HG03565 (cell line): ENCODE results near the gene GAD1.

Source experiments
- ATAC-seq: cut with Tn5 transposase; IDR thresholded peaks from one replicate; pipeline ENCODE4 v1.9.1; 2021; ENCODE audit warnings: mild to moderate bottlenecking, moderate library complexity; ENCODE audit not compliant: unreplicated experiment

GAD1 gene

GRCh38 chr2:170840717-170841210 is 24.1 kb downstream of the GAD1 start:
- no peak for ATAC-seq

- ATAC-seq = no peak
These were observed 26.1 kb downstream of the GAD1 start for GRCh38 chr2:170842785-170843184.

GRCh38 chr2:170843656-170844055 is 27.0 kb downstream of the GAD1 start:
- no peak for ATAC-seq

GRCh38 chr2:170845343-170845742 is 28.7 kb downstream of the GAD1 start:
- no peak for ATAC-seq

- ATAC-seq = no peak
These were observed 29.6 kb downstream of the GAD1 start for GRCh38 chr2:170846314-170846713.

GRCh38 chr2:170847716-170848115 is 31.0 kb downstream of the GAD1 start:
- no peak for ATAC-seq

- no peak for ATAC-seq
These were observed 31.9 kb downstream of the GAD1 start for GRCh38 chr2:170848587-170848986.

GRCh38 chr2:170850251-170850650 is 33.6 kb downstream of the GAD1 start:
- ATAC-seq = no peak

- no peak for ATAC-seq
These were observed 34.9 kb downstream of the GAD1 start for GRCh38 chr2:170851635-170852034.

GRCh38 chr2:170856066-170856465 is 39.4 kb downstream of the GAD1 start:
- no peak for ATAC-seq

- no peak for ATAC-seq
These were observed 45.7 kb downstream of the GAD1 start for GRCh38 chr2:170862286-170862902.

GRCh38 chr2:170863087-170863486 is 46.4 kb downstream of the GAD1 start:
- ATAC-seq = no peak

- no peak for ATAC-seq
These were observed 52.3 kb downstream of the GAD1 start for GRCh38 chr2:170869036-170869435.

GRCh38 chr2:170869461-170869860 is 52.8 kb downstream of the GAD1 start:
- no peak for ATAC-seq

- ATAC-seq = peak; percentile 91
These were observed 56.5 kb downstream of the GAD1 start for GRCh38 chr2:170873035-170873692.

GRCh38 chr2:170878066-170878465 is 61.4 kb downstream of the GAD1 start:
- no peak for ATAC-seq

GRCh38 chr2:170878505-170878904 is 61.8 kb downstream of the GAD1 start:
- ATAC-seq = no peak

- ATAC-seq = no peak
These were observed 65.2 kb downstream of the GAD1 start for GRCh38 chr2:170881840-170882239.

- no peak for ATAC-seq
These were observed 66.1 kb downstream of the GAD1 start for GRCh38 chr2:170882758-170883157.

GRCh38 chr2:170883683-170884082 is 67.0 kb downstream of the GAD1 start:
- no peak for ATAC-seq

- no peak for ATAC-seq
These were observed 68.6 kb downstream of the GAD1 start for GRCh38 chr2:170885130-170885791.

- no peak for ATAC-seq
These were observed 69.7 kb downstream of the GAD1 start for GRCh38 chr2:170886386-170886785.
